GM23248 (cell line): ENCODE data around the gene INCENP.

ENCODE experiments used
- EZH2 ChIP-seq: fragments of 200-600 bp; sonication (generic); IDR thresholded peaks from 2 replicates; pipeline ENCODE4 v1.6.1; 2018; ENCODE audit warnings: antibody characterized with exemption, mild to moderate bottlenecking; ENCODE audit not compliant: insufficient read depth, poor library complexity, severe bottlenecking
- EZH2phosphoT487 ChIP-seq: fragments of 200-600 bp; sonication (generic); IDR thresholded peaks from 2 replicates; pipeline ENCODE4 v1.6.1; 2018; ENCODE audit warnings: antibody characterized with exemption, moderate library complexity, mild to moderate bottlenecking, low read depth; ENCODE audit not compliant: insufficient read depth

- TF ChIP-seq EZH2phosphoT487 = no peak
- TF ChIP-seq EZH2 = no peak
Observed at GRCh38 chr11:62138630-62139425, 15.0 kb downstream of the INCENP start.
